Dendritic cell treated with granulocyte-macrophage colony-stimulating factor and Interleukin-4, amounts not matched to agents 40 ng/mL and 50 ng/mL, for 4 days (primary cell): ENCODE measurements around the gene UGT1A9.
"Not testable (repeated sequence)": the region's sequence is repeated elsewhere in the genome, so short reads cannot be mapped to it uniquely, and the experiment has no call there.

Experiments
- H3K27ac Mint-ChIP-seq: one replicate; pipeline ENCODE4 v1.8.0; 2022; ENCODE audit warnings: mild to moderate bottlenecking, mixed read lengths
- H3K27me3 Mint-ChIP-seq: one replicate; pipeline ENCODE4 v1.8.0; 2022; ENCODE audit warnings: mild to moderate bottlenecking, mixed read lengths
- H3K36me3 Mint-ChIP-seq: one replicate; pipeline ENCODE4 v1.8.0; 2022; ENCODE audit warnings: low read depth, mixed read lengths
- H3K4me1 Mint-ChIP-seq: one replicate; pipeline ENCODE4 v1.8.0; 2022; ENCODE audit warnings: low read depth, mixed read lengths
- H3K4me3 Mint-ChIP-seq: one replicate; pipeline ENCODE4 v1.8.0; 2022; ENCODE audit warnings: mild to moderate bottlenecking, moderate library complexity, mixed read lengths
- H3K9me3 Mint-ChIP-seq: one replicate; pipeline ENCODE4 v1.8.0; 2022; ENCODE audit warnings: mixed read lengths
- intact Hi-C: fragments of 100-400 bp; cut with micrococcal nuclease; formaldehyde crosslinking; loops from one replicate; pipeline ENCODE4 v1.15.0; 2022

UGT1A9 gene

GRCh38 chr2:233689501-233689900 is 17.8 kb downstream of the UGT1A9 start:
- Mint-ChIP-seq H3K27me3 (no peaks in the 10 kb centered on the region), H3K9me3 (no peaks in the 10 kb centered on the region), H3K27ac (no peak overlapping the region), H3K4me1 (no peaks in the 10 kb centered on the region), H3K36me3 (no peaks in the 10 kb centered on the region), H3K4me3 (no peak overlapping the region)
- intact Hi-C loops, result no loop called here

- no peaks in the 10 kb centered on the region for H3K9me3 Mint-ChIP-seq
- no peaks in the 10 kb centered on the region for H3K4me1 Mint-ChIP-seq
- no peaks in the 10 kb centered on the region for H3K27me3 Mint-ChIP-seq
- no peak overlapping the region for H3K27ac Mint-ChIP-seq
- H3K36me3 Mint-ChIP-seq, result no peaks in the 10 kb centered on the region
- intact Hi-C loops, result no loop called here
- no peak overlapping the region for H3K4me3 Mint-ChIP-seq
Observed at GRCh38 chr2:233690444-233690843, 18.7 kb downstream of the UGT1A9 start.

GRCh38 chr2:233691443-233692433 is 20.0 kb downstream of the UGT1A9 start:
- H3K36me3 Mint-ChIP-seq, result no peaks in the 10 kb centered on the region
- H3K4me3 Mint-ChIP-seq, result no peak overlapping the region
- H3K27ac Mint-ChIP-seq, result no peak overlapping the region
- H3K9me3 Mint-ChIP-seq, result no peaks in the 10 kb centered on the region
- intact Hi-C loops, result no loop called here
- H3K4me1 Mint-ChIP-seq, result no peaks in the 10 kb centered on the region
- no peaks in the 10 kb centered on the region for H3K27me3 Mint-ChIP-seq

- H3K27ac Mint-ChIP-seq, result no peak within 1 kb of the TSS
- no peaks in the 10 kb centered on the region for H3K36me3 Mint-ChIP-seq
- intact Hi-C loops, result no loop called here
- H3K9me3 Mint-ChIP-seq, result no peaks in the 10 kb centered on the region
- no peaks in the 10 kb centered on the region for H3K4me1 Mint-ChIP-seq
- peaks cover 1% of the 10 kb centered on the region for H3K27me3 Mint-ChIP-seq
- no peak within 1 kb of the TSS for H3K4me3 Mint-ChIP-seq
Observed at GRCh38 chr2:233692648-233693047, 20.9 kb downstream of the UGT1A9 start, which contains the start of gene UGT1A6. TSS of gene UGT1A6 (plus strand) at chr2:233692890. CDS start at chr2:233693005, 115 bp downstream.

- Mint-ChIP-seq H3K36me3 (no peaks in the 10 kb centered on the region), H3K4me1 (no peaks in the 10 kb centered on the region), H3K27me3 (peaks cover 1% of the 10 kb centered on the region), H3K27ac (no peak overlapping the region), H3K4me3 (no peak overlapping the region), H3K9me3 (no peaks in the 10 kb centered on the region)
- intact Hi-C loops, result no loop called here
Observed at GRCh38 chr2:233693963-233694362, 22.3 kb downstream of the UGT1A9 start.

GRCh38 chr2:233698740-233699139 is 27.0 kb downstream of the UGT1A9 start:
- no peaks in the 10 kb centered on the region for H3K4me1 Mint-ChIP-seq
- no peak overlapping the region for H3K27ac Mint-ChIP-seq
- no peaks in the 10 kb centered on the region for H3K9me3 Mint-ChIP-seq
- H3K4me3 Mint-ChIP-seq, result no peak overlapping the region
- H3K36me3 Mint-ChIP-seq, result no peaks in the 10 kb centered on the region
- peaks cover 1% of the 10 kb centered on the region for H3K27me3 Mint-ChIP-seq
- intact Hi-C loops, result no loop called here

- Mint-ChIP-seq H3K4me3 (no peak overlapping the region), H3K4me1 (no peaks in the 10 kb centered on the region), H3K9me3 (no peaks in the 10 kb centered on the region), H3K36me3 (no peaks in the 10 kb centered on the region), H3K27me3 (peaks cover 1% of the 10 kb centered on the region), H3K27ac (no peak overlapping the region)
- intact Hi-C loops, result no loop called here
Observed at GRCh38 chr2:233699424-233700027, 27.8 kb downstream of the UGT1A9 start.

GRCh38 chr2:233700028-233700635 is 28.4 kb downstream of the UGT1A9 start:
- H3K4me1 Mint-ChIP-seq, result no peaks in the 10 kb centered on the region
- intact Hi-C loops, result no loop called here

GRCh38 chr2:233700842-233701241 is 29.1 kb downstream of the UGT1A9 start:
- H3K27ac Mint-ChIP-seq, intact Hi-C loops, H3K4me1 Mint-ChIP-seq, H3K27me3 Mint-ChIP-seq, H3K36me3 Mint-ChIP-seq, H3K4me3 Mint-ChIP-seq, H3K9me3 Mint-ChIP-seq: not testable (repeated sequence)

More at GRCh38 chr2:233700028-233700635, 28.4 kb downstream of the UGT1A9 start:
- H3K27ac Mint-ChIP-seq, result no peak overlapping the region
- no peaks in the 10 kb centered on the region for H3K9me3 Mint-ChIP-seq
- H3K36me3 Mint-ChIP-seq, result no peaks in the 10 kb centered on the region
- peaks cover 1% of the 10 kb centered on the region for H3K27me3 Mint-ChIP-seq
- no peak overlapping the region for H3K4me3 Mint-ChIP-seq

- H3K9me3 Mint-ChIP-seq, result no peaks in the 10 kb centered on the region
- H3K4me1 Mint-ChIP-seq, result no peaks in the 10 kb centered on the region
- H3K27me3 Mint-ChIP-seq, result peaks cover 4% of the 10 kb centered on the region
- no peak overlapping the region for H3K27ac Mint-ChIP-seq
- intact Hi-C loops, result no loop called here
- H3K36me3 Mint-ChIP-seq, result no peaks in the 10 kb centered on the region
- no peak overlapping the region for H3K4me3 Mint-ChIP-seq
Observed at GRCh38 chr2:233702238-233702637, 30.5 kb downstream of the UGT1A9 start.

- Mint-ChIP-seq H3K27ac (no peak overlapping the region), H3K4me1 (no peaks in the 10 kb centered on the region), H3K27me3 (peaks cover 5% of the 10 kb centered on the region), H3K4me3 (no peak overlapping the region), H3K36me3 (no peaks in the 10 kb centered on the region), H3K9me3 (no peaks in the 10 kb centered on the region)
- intact Hi-C loops, result no loop called here
Observed at GRCh38 chr2:233705911-233706506, 34.3 kb downstream of the UGT1A9 start.

GRCh38 chr2:233706720-233707119 is 35.0 kb downstream of the UGT1A9 start:
- no peaks in the 10 kb centered on the region for H3K9me3 Mint-ChIP-seq
- H3K27ac Mint-ChIP-seq, result no peak overlapping the region
- no peaks in the 10 kb centered on the region for H3K36me3 Mint-ChIP-seq
- no peaks in the 10 kb centered on the region for H3K4me1 Mint-ChIP-seq
- peaks cover 5% of the 10 kb centered on the region for H3K27me3 Mint-ChIP-seq
- intact Hi-C loops, result no loop called here
- H3K4me3 Mint-ChIP-seq, result no peak overlapping the region

- no peak overlapping the region for H3K4me3 Mint-ChIP-seq
- no peaks in the 10 kb centered on the region for H3K4me1 Mint-ChIP-seq
- no peak overlapping the region for H3K27ac Mint-ChIP-seq
- no peaks in the 10 kb centered on the region for H3K9me3 Mint-ChIP-seq
- intact Hi-C loops, result no loop called here
- peaks cover 5% of the 10 kb centered on the region for H3K27me3 Mint-ChIP-seq
- no peaks in the 10 kb centered on the region for H3K36me3 Mint-ChIP-seq
Observed at GRCh38 chr2:233707940-233708644, 36.4 kb downstream of the UGT1A9 start.
